ENCODE results near the gene WHAMM.

Gene WHAMM

DNA sequence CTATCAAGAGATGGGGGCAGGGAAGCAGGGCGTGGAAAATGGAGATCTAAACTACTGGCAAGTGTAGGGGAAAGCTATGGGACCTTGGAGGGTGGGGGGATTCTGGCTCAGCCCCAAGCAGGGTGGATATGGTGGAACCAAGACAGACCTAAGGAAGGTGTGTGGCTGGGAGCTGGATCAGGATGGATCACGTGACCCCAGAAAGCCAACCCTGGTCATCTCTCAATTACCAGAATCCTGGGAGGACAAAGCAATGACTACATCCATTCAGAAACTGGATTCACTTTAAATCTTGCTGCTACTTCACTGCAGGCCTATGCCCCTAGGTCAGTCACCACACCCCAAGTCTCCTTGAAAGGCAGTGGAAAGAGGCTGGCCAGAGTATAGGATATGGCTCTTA, 68.4 kb downstream of the WHAMM start:
- Histone ChIP-seq H3K4me1 (ENCODE audit: control insufficient read depth, insufficient read depth, low read depth, low read length) (peaks cover 2% of the 10 kb centered on the region), H3K9me3 (ENCODE audit: control insufficient read depth, low read length) (no peaks in the 10 kb centered on the region), H2BK15ac (ENCODE audit: low read depth, poor library complexity, severe bottlenecking) (no peak overlapping the region), H3K79me1 (replicated peaks; ENCODE audit: low read length, poor library complexity, severe bottlenecking) (no peaks in the 10 kb centered on the region), H3K18ac (ENCODE audit: low read depth in 1 of 2, low read length in 2 of 2) (no peak overlapping the region), H2BK12ac (ENCODE audit: low read length in 2 of 2) (no peak overlapping the region), H4K8ac (ENCODE audit: low read length) (no peak overlapping the region), H3K4me2 (ENCODE audit: low read length, poor library complexity, severe bottlenecking) (no peak overlapping the region), H3K27me3 (ENCODE audit: control insufficient read depth in 1 of 2, insufficient read depth in 1 of 2, low read length in 2 of 2) (peaks cover 0 to 9% of the 10 kb centered on the region in 2 experiments), H3K4me3 (ENCODE audit: insufficient read depth in 1 of 2, low read depth in 1 of 2, low read length in 2 of 2) (no peak overlapping the region), H3K9ac (ENCODE audit: low read length) (no peak overlapping the region), H2BK5ac (ENCODE audit: low read depth, low read length, poor library complexity, severe bottlenecking) (no peak overlapping the region), H3K23ac (ENCODE audit: low read length in 2 of 2) (no peak overlapping the region), H3K14ac (ENCODE audit: low read length in 2 of 2) (no peak overlapping the region), H2AK5ac (ENCODE audit: low read length, severe bottlenecking) (no peak overlapping the region), H2AFZ (ENCODE audit: low read depth, low read length) (no peak overlapping the region), H3K4ac (ENCODE audit: low read depth in 1 of 2, low read length in 2 of 2) (no peak overlapping the region), H3K27ac (ENCODE audit: low read length, poor library complexity, severe bottlenecking) (no peak overlapping the region), H4K91ac (ENCODE audit: low read length) (no peak overlapping the region), H3K36me3 (ENCODE audit: control insufficient read depth in 1 of 2, insufficient read depth in 2 of 2, low read depth in 1 of 2, low read length in 2 of 2) (peaks cover 0 to 5% of the 10 kb centered on the region in 2 experiments), H2BK120ac (ENCODE audit: low read depth, low read length) (no peak overlapping the region)
- WGBS, result 82% methylated on average over 2 of the region's 2 CpGs
- no peak for DNase-seq

DNA sequence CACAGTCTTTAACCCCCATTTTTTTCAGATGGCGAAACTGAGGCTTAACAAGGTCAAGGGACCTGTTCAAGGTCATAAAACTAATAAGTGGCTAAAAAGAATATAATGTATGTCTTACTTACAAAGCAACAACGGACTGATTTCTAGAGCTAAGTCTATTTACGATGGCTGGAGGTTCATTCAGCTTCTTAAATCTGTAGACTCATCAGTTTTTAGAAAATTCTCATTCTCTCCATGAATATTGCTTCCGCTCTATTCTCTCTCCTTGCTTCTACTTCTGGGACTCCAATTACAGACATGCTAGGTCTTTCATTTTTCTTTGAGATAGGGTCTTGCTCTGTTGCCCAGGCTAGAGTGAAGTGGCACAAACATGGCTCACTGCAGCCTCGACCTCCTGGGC, 68.9 kb downstream of the WHAMM start:
- peaks cover 0 to 2% of the 10 kb centered on the region in 2 experiments for H3K36me3 ChIP-seq (ENCODE audit: control insufficient read depth in 1 of 2, insufficient read depth in 2 of 2, low read depth in 1 of 2, low read length in 2 of 2)
- no peak overlapping the region for H2BK15ac ChIP-seq (ENCODE audit: low read depth, poor library complexity, severe bottlenecking)
- H3K27ac ChIP-seq (ENCODE audit: low read length, poor library complexity, severe bottlenecking), result no peak overlapping the region
- peaks cover 0 to 9% of the 10 kb centered on the region in 2 experiments for H3K27me3 ChIP-seq (ENCODE audit: control insufficient read depth in 1 of 2, insufficient read depth in 1 of 2, low read length in 2 of 2)
- no peak overlapping the region for H2BK120ac ChIP-seq (ENCODE audit: low read depth, low read length)
- H2BK12ac ChIP-seq (ENCODE audit: low read length in 2 of 2), result no peak overlapping the region
- H4K91ac ChIP-seq (ENCODE audit: low read length), result no peak overlapping the region
- no peak overlapping the region for H3K4ac ChIP-seq (ENCODE audit: low read depth in 1 of 2, low read length in 2 of 2)
- 94% methylated on average over 4 of the region's 5 CpGs for WGBS
- H3K9me3 ChIP-seq (ENCODE audit: control insufficient read depth, low read length), result no peaks in the 10 kb centered on the region
- no peak overlapping the region for H2BK5ac ChIP-seq (ENCODE audit: low read depth, low read length, poor library complexity, severe bottlenecking)
- no peak overlapping the region for H2AFZ ChIP-seq (ENCODE audit: low read depth, low read length)
- H3K18ac ChIP-seq (ENCODE audit: low read depth in 1 of 2, low read length in 2 of 2), result no peak overlapping the region
- H3K4me2 ChIP-seq (ENCODE audit: low read length, poor library complexity, severe bottlenecking), result no peak overlapping the region
- DNase-seq, result no peak
- no peak overlapping the region for H3K9ac ChIP-seq (ENCODE audit: low read length)
- H3K23ac ChIP-seq (ENCODE audit: low read length in 2 of 2), result no peak overlapping the region
- peaks cover 2% of the 10 kb centered on the region for H3K4me1 ChIP-seq (ENCODE audit: control insufficient read depth, insufficient read depth, low read depth, low read length)
- no peak overlapping the region for H3K4me3 ChIP-seq (ENCODE audit: insufficient read depth in 1 of 2, low read depth in 1 of 2, low read length in 2 of 2)
- no peak overlapping the region for H3K14ac ChIP-seq (ENCODE audit: low read length in 2 of 2)
- no peak overlapping the region for H4K8ac ChIP-seq (ENCODE audit: low read length)
- H3K79me1 ChIP-seq (replicated peaks; ENCODE audit: low read length, poor library complexity, severe bottlenecking), result no peaks in the 10 kb centered on the region
- no peak overlapping the region for H2AK5ac ChIP-seq (ENCODE audit: low read length, severe bottlenecking)

DNA sequence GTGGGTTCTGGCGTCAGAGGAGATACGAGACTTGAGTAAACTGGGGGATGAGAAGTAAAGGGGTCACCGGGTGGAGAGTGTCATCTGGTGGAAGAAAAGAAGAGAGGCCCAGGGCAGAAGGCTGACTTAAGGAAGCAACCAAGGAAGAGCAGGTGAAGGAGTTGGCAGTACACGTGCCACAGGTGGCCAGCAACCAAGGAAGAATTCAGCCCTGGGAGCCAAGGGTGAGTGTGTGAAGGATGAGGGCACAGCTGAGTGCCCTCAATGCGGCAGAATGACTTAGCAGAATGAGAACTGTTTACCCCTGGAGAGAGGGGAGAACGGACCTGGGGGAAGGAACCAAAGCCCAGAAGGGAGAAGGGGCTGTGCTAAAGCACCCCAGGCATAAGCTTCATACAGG, 71.3 kb downstream of the WHAMM start:
- whole genome bisulfite sequencing, result 74% methylated on average over 5 of the region's 6 CpGs
- H3K36me3 ChIP-seq (ENCODE audit: control insufficient read depth in 1 of 2, insufficient read depth in 2 of 2, low read depth in 1 of 2, low read length in 2 of 2), result no peaks in the 10 kb centered on the region
- no peak overlapping the region for H2AFZ ChIP-seq (ENCODE audit: low read depth, low read length)
- no peak overlapping the region for H3K4ac ChIP-seq (ENCODE audit: low read depth in 1 of 2, low read length in 2 of 2)
- no peak overlapping the region for H3K18ac ChIP-seq (ENCODE audit: low read depth in 1 of 2, low read length in 2 of 2)
- no peak overlapping the region for H2BK15ac ChIP-seq (ENCODE audit: low read depth, poor library complexity, severe bottlenecking)
- H3K14ac ChIP-seq (ENCODE audit: low read length in 2 of 2), result no peak overlapping the region
- H3K27ac ChIP-seq (ENCODE audit: low read length, poor library complexity, severe bottlenecking), result no peak overlapping the region
- H2BK5ac ChIP-seq (ENCODE audit: low read depth, low read length, poor library complexity, severe bottlenecking), result no peak overlapping the region
- peak overlapping the region; percentile 24 for H4K8ac ChIP-seq (ENCODE audit: low read length)
- DNase-seq, result no peak
- no peak overlapping the region for H3K4me3 ChIP-seq (ENCODE audit: insufficient read depth in 1 of 2, low read depth in 1 of 2, low read length in 2 of 2)
- H3K27me3 ChIP-seq (ENCODE audit: control insufficient read depth in 1 of 2, insufficient read depth in 1 of 2, low read length in 2 of 2), result peaks cover 0 to 9% of the 10 kb centered on the region in 2 experiments
- no peak overlapping the region for H3K4me2 ChIP-seq (ENCODE audit: low read length, poor library complexity, severe bottlenecking)
- no peak overlapping the region for H2BK120ac ChIP-seq (ENCODE audit: low read depth, low read length)
- H2BK12ac ChIP-seq (ENCODE audit: low read length in 2 of 2), result no peak overlapping the region
- H4K91ac ChIP-seq (ENCODE audit: low read length), result no peak overlapping the region
- no peaks in the 10 kb centered on the region for H3K9me3 ChIP-seq (ENCODE audit: control insufficient read depth, low read length)
- peaks cover 2% of the 10 kb centered on the region for H3K4me1 ChIP-seq (ENCODE audit: control insufficient read depth, insufficient read depth, low read depth, low read length)
- no peak overlapping the region for H2AK5ac ChIP-seq (ENCODE audit: low read length, severe bottlenecking)
- no peaks in the 10 kb centered on the region for H3K79me1 ChIP-seq (replicated peaks; ENCODE audit: low read length, poor library complexity, severe bottlenecking)
- H3K9ac ChIP-seq (ENCODE audit: low read length), result no peak overlapping the region
- no peak overlapping the region for H3K23ac ChIP-seq (ENCODE audit: low read length in 2 of 2)

DNA sequence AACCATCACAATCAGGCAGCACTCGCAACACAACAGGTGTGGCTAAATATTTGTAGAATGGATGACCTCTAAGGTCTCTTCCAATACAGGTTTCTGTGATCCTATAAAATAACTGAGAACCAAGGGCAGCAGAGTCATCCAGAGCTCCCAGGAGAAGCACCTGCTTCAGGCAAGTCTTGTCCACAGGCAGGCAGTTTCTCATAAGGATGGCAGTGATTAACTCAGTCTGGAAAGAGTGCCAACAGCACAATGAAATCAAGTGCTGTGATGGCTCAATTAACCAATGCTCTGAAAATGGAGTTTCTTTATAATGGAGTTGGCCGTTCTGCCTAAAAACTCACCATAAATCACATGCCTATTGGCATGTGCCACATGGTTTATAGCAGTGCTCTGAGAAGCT, 72.3 kb downstream of the WHAMM start:
- Histone ChIP-seq H3K18ac (ENCODE audit: low read depth in 1 of 2, low read length in 2 of 2) (no peak overlapping the region), H4K91ac (ENCODE audit: low read length) (no peak overlapping the region), H3K4me1 (ENCODE audit: control insufficient read depth, insufficient read depth, low read depth, low read length) (no peaks in the 10 kb centered on the region), H2BK15ac (ENCODE audit: low read depth, poor library complexity, severe bottlenecking) (no peak overlapping the region), H2AK5ac (ENCODE audit: low read length, severe bottlenecking) (no peak overlapping the region), H3K23ac (ENCODE audit: low read length in 2 of 2) (peak overlapping the region in 1 of 2 experiments; percentile 9), H3K14ac (ENCODE audit: low read length in 2 of 2) (no peak overlapping the region), H2BK120ac (ENCODE audit: low read depth, low read length) (no peak overlapping the region), H3K4me3 (ENCODE audit: insufficient read depth in 1 of 2, low read depth in 1 of 2, low read length in 2 of 2) (no peak overlapping the region), H4K8ac (ENCODE audit: low read length) (no peak overlapping the region), H2AFZ (ENCODE audit: low read depth, low read length) (no peak overlapping the region), H3K9ac (ENCODE audit: low read length) (no peak overlapping the region), H3K9me3 (ENCODE audit: control insufficient read depth, low read length) (no peaks in the 10 kb centered on the region), H3K4ac (ENCODE audit: low read depth in 1 of 2, low read length in 2 of 2) (no peak overlapping the region), H2BK5ac (ENCODE audit: low read depth, low read length, poor library complexity, severe bottlenecking) (no peak overlapping the region), H2BK12ac (ENCODE audit: low read length in 2 of 2) (no peak overlapping the region), H3K79me1 (replicated peaks; ENCODE audit: low read length, poor library complexity, severe bottlenecking) (no peaks in the 10 kb centered on the region), H3K27me3 (ENCODE audit: control insufficient read depth in 1 of 2, insufficient read depth in 1 of 2, low read length in 2 of 2) (peaks cover 0 to 9% of the 10 kb centered on the region in 2 experiments), H3K27ac (ENCODE audit: low read length, poor library complexity, severe bottlenecking) (no peak overlapping the region), H3K4me2 (ENCODE audit: low read length, poor library complexity, severe bottlenecking) (no peak overlapping the region), H3K36me3 (ENCODE audit: control insufficient read depth in 1 of 2, insufficient read depth in 2 of 2, low read depth in 1 of 2, low read length in 2 of 2) (no peaks in the 10 kb centered on the region)
- no peak for DNase-seq
- WGBS, result 80% methylated on average over 1 of the region's 2 CpGs

All from mesenchymal stem cell (in vitro differentiated cells and primary cell).